NB4 (cell line): ENCODE data around the gene DPH6.

Experiments used
- DNase-seq: peaks from one replicate; pipeline ENCODE4 v3.0.0; 2010; ENCODE audit warnings: low read depth
- H3K4me3 ChIP-seq: one replicate; pipeline ENCODE4 v1.5.1; 2011; ENCODE audit warnings: mild to moderate bottlenecking, low read depth, low read length, moderate library complexity
- CTCF ChIP-seq: IDR thresholded peaks from one replicate; pipeline ENCODE4 v1.5.1; 2012; ENCODE audit warnings: low read depth, low read length
- MAX ChIP-seq: IDR thresholded peaks from 2 replicates; pipeline ENCODE4 v1.6.1; 2011; ENCODE audit warnings: low read depth, low read length
- MYC ChIP-seq: IDR thresholded peaks from 2 replicates; pipeline ENCODE4 v1.6.1; 2011; ENCODE audit warnings: low read depth, low read length
- POLR2A ChIP-seq: IDR thresholded peaks from 2 replicates; pipeline ENCODE4 v1.6.1; 2011; ENCODE audit warnings: mild to moderate bottlenecking; ENCODE audit not compliant: insufficient read length; ENCODE audit errors: extremely low read depth

DPH6 gene

GRCh38 chr15:35431281-35431680 is 114.7 kb downstream of the DPH6 start:
- no peak for DNase-seq
- H3K4me3 ChIP-seq = no peak overlapping the region
- no peak for TF ChIP-seq MYC
- no peak for TF ChIP-seq MAX
- TF ChIP-seq CTCF = no peak
- TF ChIP-seq POLR2A = no peak

GRCh38 chr15:35430301-35430700 is 115.7 kb downstream of the DPH6 start:
- TF ChIP-seq MYC = no peak
- no peak for TF ChIP-seq POLR2A
- no peak for TF ChIP-seq MAX
- H3K4me3 ChIP-seq = no peak overlapping the region
- DNase-seq = no peak

- TF ChIP-seq MAX (no peak), CTCF (no peak)
- DNase-seq = no peak
- no peak overlapping the region for H3K4me3 ChIP-seq
These were observed 118.5 kb downstream of the DPH6 start for GRCh38 chr15:35427496-35427895.

GRCh38 chr15:35427091-35427490 is 118.9 kb downstream of the DPH6 start:
- DNase-seq = no peak
- TF ChIP-seq MYC = no peak
- TF ChIP-seq POLR2A = no peak
- no peak for TF ChIP-seq MAX
- TF ChIP-seq CTCF = no peak
- no peak overlapping the region for H3K4me3 ChIP-seq

- no peak for TF ChIP-seq MAX
- TF ChIP-seq MYC = no peak
- no peak for TF ChIP-seq POLR2A
- no peak for TF ChIP-seq CTCF
- no peak overlapping the region for H3K4me3 ChIP-seq
- DNase-seq = no peak
These were observed 135.2 kb downstream of the DPH6 start for GRCh38 chr15:35410775-35411174.

GRCh38 chr15:35399901-35400300 is 146.1 kb downstream of the DPH6 start:
- TF ChIP-seq POLR2A (no peak), CTCF (no peak), MAX (no peak)
- DNase-seq = no peak
- no peak overlapping the region for H3K4me3 ChIP-seq
